ENCODE measurements around the gene LRMDA.

GRCh38 chr10:75398692-75399460 is 32.5 kb upstream of the LRMDA start:
- TF ChIP-seq BRCA1 (IDR thresholded peaks at IDR 0.05; ENCODE audit: low read depth, low read length): no peak
- TF ChIP-seq POLR2A (IDR thresholded peaks at IDR 0.05; ENCODE audit: low read depth, low read length): no peak
- no peak for TF ChIP-seq CTCF (IDR thresholded peaks at IDR 0.05 in 2 of 3, conservative IDR thresholded peaks at IDR 0.05 in 1 of 3; ENCODE audit: control insufficient read depth in 2 of 3, extremely low read depth in 1 of 3, insufficient read depth in 1 of 3, low read depth in 3 of 3, low read length in 3 of 3)

All from GM12878 (cell line).